WTC11 (cell line): ENCODE results near the gene IFNL2. TPM values are rescaled to one million over a fixed set of nuclear protein-coding genes. Genes with fewer than 3 reads are reported as not detected.
A peak's percentile ranks its signal among the peaks of the same experiment; 100 is the strongest.

ENCODE experiments used
- CREB1 ChIP-seq: sonication (generic); formaldehyde crosslinking; IDR thresholded peaks from 2 replicates; pipeline ENCODE4 v1.8.0; 2023; ENCODE audit warnings: mild to moderate bottlenecking, missing genetic modification reagents
- CREM ChIP-seq: sonication (generic); formaldehyde crosslinking; IDR thresholded peaks from 2 replicates; pipeline ENCODE4 v1.8.1; 2022; ENCODE audit warnings: mild to moderate bottlenecking, missing genetic modification reagents, moderate library complexity
- ESRRA ChIP-seq: sonication (generic); formaldehyde crosslinking; IDR thresholded peaks from 2 replicates; pipeline ENCODE4 v1.8.1; 2022; ENCODE audit warnings: mild to moderate bottlenecking, missing genetic modification reagents, borderline replicate concordance
- GABPB1 ChIP-seq: sonication (generic); formaldehyde crosslinking; IDR thresholded peaks from 2 replicates; pipeline ENCODE4 v1.8.1; 2023; ENCODE audit warnings: mild to moderate bottlenecking, missing genetic modification reagents
- GRHL2 ChIP-seq: fragments of 250-450 bp; sonication (Bioruptor Pico); IDR thresholded peaks from 2 replicates; pipeline ENCODE4 v1.8.0; 2022; ENCODE audit warnings: mild to moderate bottlenecking, moderate library complexity; ENCODE audit not compliant: insufficient replicate concordance, severe bottlenecking
- HMGA2 ChIP-seq: fragments of 250-450 bp; sonication (Bioruptor Pico); IDR thresholded peaks from 2 replicates; pipeline ENCODE4 v1.4.0; 2021; ENCODE audit warnings: mild to moderate bottlenecking, moderate library complexity
- IRF2 ChIP-seq: sonication (generic); formaldehyde crosslinking; IDR thresholded peaks from 2 replicates; pipeline ENCODE4 v1.8.0; 2022; ENCODE audit warnings: low read depth, missing genetic modification reagents, borderline replicate concordance
- NFE2L1 ChIP-seq: sonication (generic); formaldehyde crosslinking; IDR thresholded peaks from 2 replicates; pipeline ENCODE4 v1.8.1; 2023; ENCODE audit warnings: missing genetic modification reagents
- PRRX2 ChIP-seq: fragments of 250-450 bp; sonication (Bioruptor Pico); IDR thresholded peaks from 2 replicates; pipeline ENCODE4 v1.8.0; 2021; ENCODE audit warnings: mild to moderate bottlenecking
- SMAD3 ChIP-seq: sonication (generic); formaldehyde crosslinking; IDR thresholded peaks from 2 replicates; pipeline ENCODE4 v1.8.0; 2022; ENCODE audit warnings: missing genetic modification reagents, mild to moderate bottlenecking, borderline replicate concordance
- SMAD4 ChIP-seq: sonication (generic); formaldehyde crosslinking; IDR thresholded peaks from 2 replicates; pipeline ENCODE4 v1.8.0; 2022; ENCODE audit warnings: mild to moderate bottlenecking, missing genetic modification reagents
- TEAD1 ChIP-seq: sonication (generic); formaldehyde crosslinking; IDR thresholded peaks from 2 replicates; pipeline ENCODE4 v1.8.0; 2022; ENCODE audit warnings: mild to moderate bottlenecking, missing genetic modification reagents
- TP53 ChIP-seq: sonication (generic); formaldehyde crosslinking; IDR thresholded peaks from 2 replicates; pipeline ENCODE4 v1.8.1; 2023; ENCODE audit warnings: mild to moderate bottlenecking, missing genetic modification reagents
- ZNF138 ChIP-seq: sonication (generic); formaldehyde crosslinking; conservative IDR thresholded peaks from 2 replicates; pipeline ENCODE4 v1.8.1; 2022; ENCODE audit warnings: mild to moderate bottlenecking, moderate library complexity, missing genetic modification reagents
- total RNA-seq: library from RNA; stranded (reverse); gene quantifications from 3 replicates; pipeline ENCODE4 v1.2.3, GENCODE V29; 2021
- TF ChIP-seq, protein P1 (sequence below): sonication (generic); formaldehyde crosslinking; IDR thresholded peaks from 2 replicates; pipeline ENCODE4 v1.8.0; 2022; ENCODE audit warnings: mild to moderate bottlenecking, missing genetic modification reagents
- TF ChIP-seq, protein P2 (sequence below): sonication (generic); formaldehyde crosslinking; IDR thresholded peaks from 2 replicates; pipeline ENCODE4 v1.8.1; 2023; ENCODE audit warnings: mild to moderate bottlenecking, moderate library complexity, missing genetic modification reagents
- TF ChIP-seq, protein P3 (sequence below): sonication (generic); formaldehyde crosslinking; IDR thresholded peaks from 2 replicates; pipeline ENCODE4 v1.8.0; 2022; ENCODE audit warnings: mild to moderate bottlenecking, missing genetic modification reagents
- TF ChIP-seq, protein P4 (sequence below): fragments of 250-450 bp; sonication (Bioruptor Pico); IDR thresholded peaks from 2 replicates; pipeline ENCODE4 v1.9.0; 2021; ENCODE audit warnings: mild to moderate bottlenecking
- TF ChIP-seq, protein P5 (sequence below): sonication (generic); formaldehyde crosslinking; conservative IDR thresholded peaks from 2 replicates; pipeline ENCODE4 v1.8.1; 2023; ENCODE audit warnings: mild to moderate bottlenecking, low read depth, missing genetic modification reagents, moderate library complexity
- TF ChIP-seq, protein P6 (sequence below): fragments of 250-450 bp; sonication (Bioruptor Pico); conservative IDR thresholded peaks from 2 replicates; pipeline ENCODE4 v1.9.0; 2021; ENCODE audit warnings: mild to moderate bottlenecking
- TF ChIP-seq, protein P7 (sequence below): sonication (generic); formaldehyde crosslinking; IDR thresholded peaks from 2 replicates; pipeline ENCODE4 v1.8.1; 2022; ENCODE audit warnings: mild to moderate bottlenecking, moderate library complexity, missing genetic modification reagents
- TF ChIP-seq, protein P8 (sequence below): sonication (generic); formaldehyde crosslinking; IDR thresholded peaks from 2 replicates; pipeline ENCODE4 v1.8.1; 2023; ENCODE audit warnings: mild to moderate bottlenecking, missing genetic modification reagents, borderline replicate concordance

IFNL2 gene
- total RNA-seq, 1 experiment from 2014 or later: not detected

DNA sequence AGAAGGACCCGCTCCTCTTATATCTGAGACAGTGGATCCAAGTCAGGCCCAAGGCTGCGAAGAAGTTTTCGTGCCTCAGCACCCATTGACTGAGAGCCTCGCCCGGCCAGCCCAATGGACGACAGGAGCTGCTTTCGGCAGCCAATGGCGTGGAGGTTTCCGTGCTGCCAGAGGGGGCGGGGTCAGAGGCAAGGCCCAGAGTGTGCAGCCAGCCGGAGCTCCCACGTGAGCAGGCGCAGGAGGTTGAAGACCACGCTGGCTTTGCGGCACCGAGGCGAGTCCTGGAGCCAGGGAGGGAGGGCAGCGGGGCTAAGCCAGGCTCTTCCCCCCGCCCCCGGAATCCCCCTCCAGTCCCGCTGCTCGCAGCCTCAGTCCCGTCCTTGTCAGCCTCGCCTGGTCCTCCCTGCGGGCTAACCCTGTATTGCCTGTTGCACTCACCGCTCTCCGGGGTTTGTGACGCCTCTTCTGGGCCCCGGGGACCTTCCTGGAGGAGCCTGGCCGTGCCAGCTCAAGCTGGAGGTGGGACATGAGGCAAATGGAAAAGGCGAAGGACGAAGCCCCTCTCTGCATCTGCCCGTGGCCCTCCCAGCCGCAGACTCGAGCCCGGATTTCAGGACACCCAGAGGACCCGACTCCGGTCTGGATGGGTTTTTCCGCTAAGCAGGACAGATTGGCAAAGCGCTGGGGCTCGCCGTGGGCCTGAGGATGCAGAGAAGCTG is 21.1 kb upstream of the IFNL2 start (continued):
- TF ChIP-seq, protein P1, sequence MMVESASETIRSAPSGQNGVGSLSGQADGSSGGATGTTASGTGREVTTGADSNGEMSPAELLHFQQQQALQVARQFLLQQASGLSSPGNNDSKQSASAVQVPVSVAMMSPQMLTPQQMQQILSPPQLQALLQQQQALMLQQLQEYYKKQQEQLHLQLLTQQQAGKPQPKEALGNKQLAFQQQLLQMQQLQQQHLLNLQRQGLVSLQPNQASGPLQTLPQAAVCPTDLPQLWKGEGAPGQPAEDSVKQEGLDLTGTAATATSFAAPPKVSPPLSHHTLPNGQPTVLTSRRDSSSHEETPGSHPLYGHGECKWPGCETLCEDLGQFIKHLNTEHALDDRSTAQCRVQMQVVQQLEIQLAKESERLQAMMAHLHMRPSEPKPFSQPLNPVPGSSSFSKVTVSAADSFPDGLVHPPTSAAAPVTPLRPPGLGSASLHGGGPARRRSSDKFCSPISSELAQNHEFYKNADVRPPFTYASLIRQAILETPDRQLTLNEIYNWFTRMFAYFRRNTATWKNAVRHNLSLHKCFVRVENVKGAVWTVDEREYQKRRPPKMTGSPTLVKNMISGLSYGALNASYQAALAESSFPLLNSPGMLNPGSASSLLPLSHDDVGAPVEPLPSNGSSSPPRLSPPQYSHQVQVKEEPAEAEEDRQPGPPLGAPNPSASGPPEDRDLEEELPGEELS (CRISPR knock-in tag): peak; percentile 83
- TF ChIP-seq GRHL2 (no peak), CREM (peak; percentile 54; the same call in 1 of the 2 replicates), NFE2L1 (CRISPR knock-in tag) (peak; percentile 93), SMAD3 (peak; percentile 92), TP53 (CRISPR knock-in tag) (peak; percentile 83; the same call in 1 of the 2 replicates), PRRX2 (no peak), ESRRA (no peak), IRF2 (CRISPR knock-in tag) (no peak), GABPB1 (CRISPR knock-in tag) (no peak), ZNF138 (0 out of 2 replicates have a peak, but pooled peaks have one; percentile 20), HMGA2 (CRISPR knock-in tag) (no peak), CREB1 (CRISPR knock-in tag) (peak; percentile 82; the same call in 1 of the 2 replicates), TEAD1 (CRISPR knock-in tag) (peak; percentile 80), SMAD4 (CRISPR knock-in tag) (no peak)
- TF ChIP-seq, protein P2, sequence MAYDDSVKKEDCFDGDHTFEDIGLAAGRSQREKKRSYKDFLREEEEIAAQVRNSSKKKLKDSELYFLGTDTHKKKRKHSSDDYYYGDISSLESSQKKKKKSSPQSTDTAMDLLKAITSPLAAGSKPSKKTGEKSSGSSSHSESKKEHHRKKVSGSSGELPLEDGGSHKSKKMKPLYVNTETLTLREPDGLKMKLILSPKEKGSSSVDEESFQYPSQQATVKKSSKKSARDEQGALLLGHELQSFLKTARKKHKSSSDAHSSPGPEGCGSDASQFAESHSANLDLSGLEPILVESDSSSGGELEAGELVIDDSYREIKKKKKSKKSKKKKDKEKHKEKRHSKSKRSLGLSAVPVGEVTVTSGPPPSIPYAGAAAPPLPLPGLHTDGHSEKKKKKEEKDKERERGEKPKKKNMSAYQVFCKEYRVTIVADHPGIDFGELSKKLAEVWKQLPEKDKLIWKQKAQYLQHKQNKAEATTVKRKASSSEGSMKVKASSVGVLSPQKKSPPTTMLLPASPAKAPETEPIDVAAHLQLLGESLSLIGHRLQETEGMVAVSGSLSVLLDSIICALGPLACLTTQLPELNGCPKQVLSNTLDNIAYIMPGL (CRISPR knock-in tag): no peak
- TF ChIP-seq, protein P3, sequence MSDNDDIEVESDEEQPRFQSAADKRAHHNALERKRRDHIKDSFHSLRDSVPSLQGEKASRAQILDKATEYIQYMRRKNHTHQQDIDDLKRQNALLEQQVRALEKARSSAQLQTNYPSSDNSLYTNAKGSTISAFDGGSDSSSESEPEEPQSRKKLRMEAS (CRISPR knock-in tag): peak; percentile 91
- TF ChIP-seq, protein P4, sequence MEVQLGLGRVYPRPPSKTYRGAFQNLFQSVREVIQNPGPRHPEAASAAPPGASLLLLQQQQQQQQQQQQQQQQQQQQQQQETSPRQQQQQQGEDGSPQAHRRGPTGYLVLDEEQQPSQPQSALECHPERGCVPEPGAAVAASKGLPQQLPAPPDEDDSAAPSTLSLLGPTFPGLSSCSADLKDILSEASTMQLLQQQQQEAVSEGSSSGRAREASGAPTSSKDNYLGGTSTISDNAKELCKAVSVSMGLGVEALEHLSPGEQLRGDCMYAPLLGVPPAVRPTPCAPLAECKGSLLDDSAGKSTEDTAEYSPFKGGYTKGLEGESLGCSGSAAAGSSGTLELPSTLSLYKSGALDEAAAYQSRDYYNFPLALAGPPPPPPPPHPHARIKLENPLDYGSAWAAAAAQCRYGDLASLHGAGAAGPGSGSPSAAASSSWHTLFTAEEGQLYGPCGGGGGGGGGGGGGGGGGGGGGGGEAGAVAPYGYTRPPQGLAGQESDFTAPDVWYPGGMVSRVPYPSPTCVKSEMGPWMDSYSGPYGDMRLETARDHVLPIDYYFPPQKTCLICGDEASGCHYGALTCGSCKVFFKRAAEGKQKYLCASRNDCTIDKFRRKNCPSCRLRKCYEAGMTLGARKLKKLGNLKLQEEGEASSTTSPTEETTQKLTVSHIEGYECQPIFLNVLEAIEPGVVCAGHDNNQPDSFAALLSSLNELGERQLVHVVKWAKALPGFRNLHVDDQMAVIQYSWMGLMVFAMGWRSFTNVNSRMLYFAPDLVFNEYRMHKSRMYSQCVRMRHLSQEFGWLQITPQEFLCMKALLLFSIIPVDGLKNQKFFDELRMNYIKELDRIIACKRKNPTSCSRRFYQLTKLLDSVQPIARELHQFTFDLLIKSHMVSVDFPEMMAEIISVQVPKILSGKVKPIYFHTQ (CRISPR knock-in tag): no peak
- TF ChIP-seq, protein P5, sequence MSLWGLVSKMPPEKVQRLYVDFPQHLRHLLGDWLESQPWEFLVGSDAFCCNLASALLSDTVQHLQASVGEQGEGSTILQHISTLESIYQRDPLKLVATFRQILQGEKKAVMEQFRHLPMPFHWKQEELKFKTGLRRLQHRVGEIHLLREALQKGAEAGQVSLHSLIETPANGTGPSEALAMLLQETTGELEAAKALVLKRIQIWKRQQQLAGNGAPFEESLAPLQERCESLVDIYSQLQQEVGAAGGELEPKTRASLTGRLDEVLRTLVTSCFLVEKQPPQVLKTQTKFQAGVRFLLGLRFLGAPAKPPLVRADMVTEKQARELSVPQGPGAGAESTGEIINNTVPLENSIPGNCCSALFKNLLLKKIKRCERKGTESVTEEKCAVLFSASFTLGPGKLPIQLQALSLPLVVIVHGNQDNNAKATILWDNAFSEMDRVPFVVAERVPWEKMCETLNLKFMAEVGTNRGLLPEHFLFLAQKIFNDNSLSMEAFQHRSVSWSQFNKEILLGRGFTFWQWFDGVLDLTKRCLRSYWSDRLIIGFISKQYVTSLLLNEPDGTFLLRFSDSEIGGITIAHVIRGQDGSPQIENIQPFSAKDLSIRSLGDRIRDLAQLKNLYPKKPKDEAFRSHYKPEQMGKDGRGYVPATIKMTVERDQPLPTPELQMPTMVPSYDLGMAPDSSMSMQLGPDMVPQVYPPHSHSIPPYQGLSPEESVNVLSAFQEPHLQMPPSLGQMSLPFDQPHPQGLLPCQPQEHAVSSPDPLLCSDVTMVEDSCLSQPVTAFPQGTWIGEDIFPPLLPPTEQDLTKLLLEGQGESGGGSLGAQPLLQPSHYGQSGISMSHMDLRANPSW: no peak
- TF ChIP-seq, protein P6, sequence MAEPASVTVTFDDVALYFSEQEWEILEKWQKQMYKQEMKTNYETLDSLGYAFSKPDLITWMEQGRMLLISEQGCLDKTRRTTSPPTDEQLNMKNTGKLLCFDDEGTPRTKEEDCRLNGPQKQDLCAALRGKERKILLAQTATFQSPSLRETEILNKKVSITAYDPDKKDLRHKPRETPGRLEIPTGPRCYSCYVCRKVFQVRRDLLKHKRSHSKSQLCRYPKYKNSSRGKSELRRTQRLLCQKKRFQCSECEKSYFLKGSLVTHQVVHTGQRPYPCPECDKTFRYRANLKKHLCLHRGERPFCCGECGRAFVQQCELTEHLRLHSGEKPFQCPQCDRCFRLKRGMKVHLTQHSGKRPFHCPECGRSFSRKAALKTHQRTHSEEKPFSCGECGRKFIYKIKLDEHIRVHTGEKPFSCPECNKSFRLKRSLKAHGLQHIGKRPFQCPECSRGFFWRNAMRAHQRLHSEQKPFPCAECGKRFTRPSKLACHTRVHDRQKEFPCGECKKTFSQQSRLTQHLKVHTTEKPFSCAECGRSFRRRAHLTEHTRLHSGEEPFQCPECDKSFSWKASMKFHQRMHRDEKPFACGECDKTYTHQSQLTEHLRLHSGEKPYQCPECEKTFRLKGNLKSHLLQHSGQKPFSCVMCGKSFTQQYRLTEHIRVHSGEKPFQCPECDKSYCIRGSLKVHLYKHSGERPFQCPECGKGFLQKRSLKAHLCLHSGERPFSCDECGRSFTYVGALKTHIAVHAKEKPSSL (CRISPR knock-in tag): no peak
- TF ChIP-seq, protein P7, sequence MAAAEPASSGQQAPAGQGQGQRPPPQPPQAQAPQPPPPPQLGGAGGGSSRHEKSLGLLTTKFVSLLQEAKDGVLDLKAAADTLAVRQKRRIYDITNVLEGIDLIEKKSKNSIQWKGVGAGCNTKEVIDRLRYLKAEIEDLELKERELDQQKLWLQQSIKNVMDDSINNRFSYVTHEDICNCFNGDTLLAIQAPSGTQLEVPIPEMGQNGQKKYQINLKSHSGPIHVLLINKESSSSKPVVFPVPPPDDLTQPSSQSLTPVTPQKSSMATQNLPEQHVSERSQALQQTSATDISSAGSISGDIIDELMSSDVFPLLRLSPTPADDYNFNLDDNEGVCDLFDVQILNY: no peak; the same call in 1 of the 2 replicates
- TF ChIP-seq, protein P8, sequence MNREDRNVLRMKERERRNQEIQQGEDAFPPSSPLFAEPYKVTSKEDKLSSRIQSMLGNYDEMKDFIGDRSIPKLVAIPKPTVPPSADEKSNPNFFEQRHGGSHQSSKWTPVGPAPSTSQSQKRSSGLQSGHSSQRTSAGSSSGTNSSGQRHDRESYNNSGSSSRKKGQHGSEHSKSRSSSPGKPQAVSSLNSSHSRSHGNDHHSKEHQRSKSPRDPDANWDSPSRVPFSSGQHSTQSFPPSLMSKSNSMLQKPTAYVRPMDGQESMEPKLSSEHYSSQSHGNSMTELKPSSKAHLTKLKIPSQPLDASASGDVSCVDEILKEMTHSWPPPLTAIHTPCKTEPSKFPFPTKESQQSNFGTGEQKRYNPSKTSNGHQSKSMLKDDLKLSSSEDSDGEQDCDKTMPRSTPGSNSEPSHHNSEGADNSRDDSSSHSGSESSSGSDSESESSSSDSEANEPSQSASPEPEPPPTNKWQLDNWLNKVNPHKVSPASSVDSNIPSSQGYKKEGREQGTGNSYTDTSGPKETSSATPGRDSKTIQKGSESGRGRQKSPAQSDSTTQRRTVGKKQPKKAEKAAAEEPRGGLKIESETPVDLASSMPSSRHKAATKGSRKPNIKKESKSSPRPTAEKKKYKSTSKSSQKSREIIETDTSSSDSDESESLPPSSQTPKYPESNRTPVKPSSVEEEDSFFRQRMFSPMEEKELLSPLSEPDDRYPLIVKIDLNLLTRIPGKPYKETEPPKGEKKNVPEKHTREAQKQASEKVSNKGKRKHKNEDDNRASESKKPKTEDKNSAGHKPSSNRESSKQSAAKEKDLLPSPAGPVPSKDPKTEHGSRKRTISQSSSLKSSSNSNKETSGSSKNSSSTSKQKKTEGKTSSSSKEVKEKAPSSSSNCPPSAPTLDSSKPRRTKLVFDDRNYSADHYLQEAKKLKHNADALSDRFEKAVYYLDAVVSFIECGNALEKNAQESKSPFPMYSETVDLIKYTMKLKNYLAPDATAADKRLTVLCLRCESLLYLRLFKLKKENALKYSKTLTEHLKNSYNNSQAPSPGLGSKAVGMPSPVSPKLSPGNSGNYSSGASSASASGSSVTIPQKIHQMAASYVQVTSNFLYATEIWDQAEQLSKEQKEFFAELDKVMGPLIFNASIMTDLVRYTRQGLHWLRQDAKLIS (CRISPR knock-in tag): no peak; the same call in 1 of the 2 replicates
